ENCODE data around the gene ZNF827. TPM values are rescaled to one million over a fixed set of nuclear protein-coding genes. Genes with fewer than 3 reads are reported as not detected.

Gene ZNF827
- total RNA-seq, 4 donors from 2014 or later, result 7.2 to 16.1 (median 10.9) TPM

- ATAC-seq, result no peak
- in situ Hi-C loops (cut with MboI; ENCODE audit: low sequenced_read_pairs in 4 of 4), result no loop called here
Observed at GRCh38 chr4:145860897-145861296, 77.7 kb downstream of the ZNF827 start.

GRCh38 chr4:145860446-145860845, 78.2 kb downstream of the ZNF827 start:
- ATAC-seq (no peak), DNase-seq (no peak)
- Histone ChIP-seq H3K27ac (no peak overlapping the region), H3K4me3 (no peak overlapping the region), H3K4me1 (peaks cover 4 to 8% of the 10 kb centered on the region in 2 donors), H3K27me3 (no peaks in the 10 kb centered on the region), H3K9me3 (no peaks in the 10 kb centered on the region), H3K36me3 (no peaks in the 10 kb centered on the region)
- intact Hi-C loops (cut with DNase I; ENCODE audit: low total_unique reads) (no loop called here), in situ Hi-C loops (cut with MboI; ENCODE audit: low sequenced_read_pairs in 4 of 4) (no loop called here)
- TF ChIP-seq POLR2A (IDR thresholded peaks at IDR 0.05) (no peak), CTCF (IDR thresholded peaks at IDR 0.05 in 4 of 5, conservative IDR thresholded peaks at IDR 0.05 in 1 of 5) (no peak)

More at GRCh38 chr4:145860897-145861296, 77.7 kb downstream of the ZNF827 start:
- no peaks in the 10 kb centered on the region for H3K27me3 ChIP-seq
- intact Hi-C loops (cut with DNase I; ENCODE audit: low total_unique reads), result no loop called here
- no peak for DNase-seq
- TF ChIP-seq POLR2A (IDR thresholded peaks at IDR 0.05) (no peak), CTCF (IDR thresholded peaks at IDR 0.05 in 4 of 5, conservative IDR thresholded peaks at IDR 0.05 in 1 of 5) (no peak)
- H3K4me1 ChIP-seq, result peaks cover 9 to 13% of the 10 kb centered on the region in 2 donors
- no peak overlapping the region for H3K27ac ChIP-seq
- H3K36me3 ChIP-seq, result no peaks in the 10 kb centered on the region
- H3K4me3 ChIP-seq, result no peak overlapping the region
- no peaks in the 10 kb centered on the region for H3K9me3 ChIP-seq

GRCh38 chr4:145859926-145860325, 78.7 kb downstream of the ZNF827 start:
- Histone ChIP-seq H3K27me3 (no peaks in the 10 kb centered on the region), H3K27ac (no peak overlapping the region), H3K9me3 (no peaks in the 10 kb centered on the region), H3K4me3 (no peak overlapping the region), H3K4me1 (peaks cover 0 to 3% of the 10 kb centered on the region in 2 donors), H3K36me3 (no peaks in the 10 kb centered on the region)
- ATAC-seq (no peak), DNase-seq (no peak)
- TF ChIP-seq POLR2A (IDR thresholded peaks at IDR 0.05) (no peak), CTCF (IDR thresholded peaks at IDR 0.05 in 4 of 5, conservative IDR thresholded peaks at IDR 0.05 in 1 of 5) (no peak)
- intact Hi-C loops (cut with DNase I; ENCODE audit: low total_unique reads), result no loop called here
- in situ Hi-C loops (cut with MboI; ENCODE audit: low sequenced_read_pairs in 4 of 4), result no loop called here

GRCh38 chr4:145859426-145859825, 79.2 kb downstream of the ZNF827 start:
- no peaks in the 10 kb centered on the region for H3K4me1 ChIP-seq
- no peaks in the 10 kb centered on the region for H3K27me3 ChIP-seq
- in situ Hi-C loops (cut with MboI; ENCODE audit: low sequenced_read_pairs in 4 of 4), result no loop called here
- no peak for ATAC-seq
- intact Hi-C loops (cut with DNase I; ENCODE audit: low total_unique reads), result no loop called here
- H3K36me3 ChIP-seq, result no peaks in the 10 kb centered on the region
- DNase-seq, result no peak
- no peak overlapping the region for H3K27ac ChIP-seq
- TF ChIP-seq POLR2A (IDR thresholded peaks at IDR 0.05), result no peak
- no peak for TF ChIP-seq CTCF (IDR thresholded peaks at IDR 0.05 in 4 of 5, conservative IDR thresholded peaks at IDR 0.05 in 1 of 5)
- no peak overlapping the region for H3K4me3 ChIP-seq
- no peaks in the 10 kb centered on the region for H3K9me3 ChIP-seq

GRCh38 chr4:145852256-145852839, 86.3 kb downstream of the ZNF827 start:
- H3K4me3 ChIP-seq, result no peak overlapping the region
- TF ChIP-seq CTCF (IDR thresholded peaks at IDR 0.05 in 4 of 5, conservative IDR thresholded peaks at IDR 0.05 in 1 of 5) (no peak), POLR2A (IDR thresholded peaks at IDR 0.05) (no peak)
- no peak overlapping the region for H3K27ac ChIP-seq

More at GRCh38 chr4:145852256-145852839, 86.3 kb downstream of the ZNF827 start:
- intact Hi-C loops (cut with DNase I; ENCODE audit: low total_unique reads), result no loop called here
- ATAC-seq (peak in 1 of 2 donors; percentile 23), DNase-seq (no peak)
- H3K4me1 ChIP-seq, result no peaks in the 10 kb centered on the region
- H3K9me3 ChIP-seq, result no peaks in the 10 kb centered on the region
- no peaks in the 10 kb centered on the region for H3K36me3 ChIP-seq
- in situ Hi-C loops (cut with MboI; ENCODE audit: low sequenced_read_pairs in 4 of 4), result no loop called here
- H3K27me3 ChIP-seq, result no peaks in the 10 kb centered on the region

Measured in gastrocnemius medialis (tissue), 4 donors.